22Rv1 (cell line): Measurements from ENCODE around the gene ABCF2.
A peak's percentile ranks its signal among the peaks of the same experiment; 100 is the strongest.

Experiments
- H3K27ac ChIP-seq: fragments of 450-650 bp; 2 replicates; pipeline ENCODE4 v1.5.1; 2017
- ZFX ChIP-seq: fragments of 450-650 bp; IDR thresholded peaks from 2 replicates; pipeline ENCODE4 v1.6.1; 2017; ENCODE audit warnings: antibody characterized with exemption, borderline replicate concordance
- TF ChIP-seq, protein P1 (sequence below): fragments of 450-650 bp; IDR thresholded peaks from 2 replicates; pipeline ENCODE4 v1.5.1; 2017; ENCODE audit warnings: mild to moderate bottlenecking

The ABCF2 gene

DNA sequence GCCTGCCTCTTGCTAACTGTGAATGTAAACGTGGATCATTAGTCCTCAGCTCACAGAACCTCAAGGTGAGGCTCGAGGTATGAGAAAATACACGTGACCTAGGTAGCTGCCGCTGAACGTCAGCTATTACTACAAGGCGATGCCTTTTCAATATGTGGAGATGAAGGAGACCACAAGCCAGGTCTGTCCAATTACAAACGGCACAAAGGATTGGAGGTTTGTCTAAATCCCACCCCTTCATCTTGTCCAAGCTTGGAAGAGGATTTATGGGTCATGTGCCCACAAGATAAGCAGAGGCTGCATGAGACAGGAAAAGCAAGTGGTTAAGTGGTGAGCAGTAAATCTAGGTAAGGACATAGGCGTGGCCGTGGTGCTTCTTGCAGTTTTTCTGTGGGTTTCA lies 20.1 kb downstream of the ABCF2 start:
- no peak for TF ChIP-seq ZFX
- TF ChIP-seq, protein P1, sequence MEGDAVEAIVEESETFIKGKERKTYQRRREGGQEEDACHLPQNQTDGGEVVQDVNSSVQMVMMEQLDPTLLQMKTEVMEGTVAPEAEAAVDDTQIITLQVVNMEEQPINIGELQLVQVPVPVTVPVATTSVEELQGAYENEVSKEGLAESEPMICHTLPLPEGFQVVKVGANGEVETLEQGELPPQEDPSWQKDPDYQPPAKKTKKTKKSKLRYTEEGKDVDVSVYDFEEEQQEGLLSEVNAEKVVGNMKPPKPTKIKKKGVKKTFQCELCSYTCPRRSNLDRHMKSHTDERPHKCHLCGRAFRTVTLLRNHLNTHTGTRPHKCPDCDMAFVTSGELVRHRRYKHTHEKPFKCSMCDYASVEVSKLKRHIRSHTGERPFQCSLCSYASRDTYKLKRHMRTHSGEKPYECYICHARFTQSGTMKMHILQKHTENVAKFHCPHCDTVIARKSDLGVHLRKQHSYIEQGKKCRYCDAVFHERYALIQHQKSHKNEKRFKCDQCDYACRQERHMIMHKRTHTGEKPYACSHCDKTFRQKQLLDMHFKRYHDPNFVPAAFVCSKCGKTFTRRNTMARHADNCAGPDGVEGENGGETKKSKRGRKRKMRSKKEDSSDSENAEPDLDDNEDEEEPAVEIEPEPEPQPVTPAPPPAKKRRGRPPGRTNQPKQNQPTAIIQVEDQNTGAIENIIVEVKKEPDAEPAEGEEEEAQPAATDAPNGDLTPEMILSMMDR = no peak
- H3K27ac ChIP-seq = no peak overlapping the region

GRCh38 chr7:151205730-151206129 lies 21.3 kb downstream of the ABCF2 start:
- TF ChIP-seq, protein P1 = no peak
- TF ChIP-seq ZFX = no peak
- H3K27ac ChIP-seq = no peak overlapping the region

DNA sequence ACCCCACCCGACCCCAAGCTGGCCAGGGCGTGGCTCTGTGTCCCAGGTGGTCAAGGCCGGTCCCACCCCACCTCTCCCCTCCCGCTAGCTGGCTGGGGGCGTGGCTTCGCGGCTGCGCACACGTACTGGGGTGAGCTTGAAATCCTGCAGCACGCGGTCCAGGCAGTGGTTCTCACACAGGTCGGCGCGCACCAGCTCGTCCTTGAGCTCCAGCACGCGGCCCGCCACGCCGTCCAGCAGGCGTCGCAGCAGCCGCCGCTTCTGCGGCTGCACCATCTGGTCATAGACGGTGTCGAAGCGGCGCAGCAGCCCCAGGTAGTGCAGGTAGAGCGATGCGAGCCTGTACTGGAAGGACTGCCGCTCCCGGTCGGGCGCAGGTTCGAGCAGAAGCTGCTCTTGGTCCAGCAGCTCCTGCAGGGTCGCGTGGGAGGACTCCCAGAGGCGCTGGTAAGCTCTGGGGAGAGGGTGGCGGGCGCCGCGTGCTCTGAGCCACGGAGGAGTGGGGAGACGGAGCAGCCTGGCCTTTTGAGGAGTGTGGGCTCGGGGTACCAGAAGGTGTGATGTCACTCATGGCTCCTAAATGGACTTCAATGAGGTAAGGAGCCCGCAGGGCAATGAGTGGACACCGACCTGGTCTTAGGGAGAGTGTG lies 22.5 kb downstream of the ABCF2 start:
- no peak overlapping the region for H3K27ac ChIP-seq
- TF ChIP-seq, protein P1 = peak; percentile 87
- no peak for TF ChIP-seq ZFX

DNA sequence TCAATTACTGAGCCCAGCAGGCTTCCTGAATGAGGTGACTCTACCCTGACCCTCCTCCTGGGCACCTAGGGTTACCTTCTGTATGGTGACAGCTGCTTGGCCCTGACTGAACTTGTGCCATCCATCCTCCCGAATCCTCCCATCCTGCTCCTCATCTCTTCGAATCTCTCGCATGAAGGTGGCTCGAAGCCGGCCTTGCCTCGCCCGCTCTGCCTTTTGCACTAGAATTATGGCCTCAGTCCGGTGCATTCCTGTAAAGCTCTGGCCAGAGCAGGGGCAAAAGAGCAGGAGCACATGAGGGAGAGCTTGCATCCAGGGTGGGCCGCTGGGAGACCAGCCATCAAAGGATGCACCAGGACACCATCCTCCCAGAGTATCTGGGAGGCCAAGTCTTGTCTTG lies 24.2 kb downstream of the ABCF2 start:
- TF ChIP-seq, protein P1 = no peak
- no peak for TF ChIP-seq ZFX
- H3K27ac ChIP-seq = no peak overlapping the region

DNA sequence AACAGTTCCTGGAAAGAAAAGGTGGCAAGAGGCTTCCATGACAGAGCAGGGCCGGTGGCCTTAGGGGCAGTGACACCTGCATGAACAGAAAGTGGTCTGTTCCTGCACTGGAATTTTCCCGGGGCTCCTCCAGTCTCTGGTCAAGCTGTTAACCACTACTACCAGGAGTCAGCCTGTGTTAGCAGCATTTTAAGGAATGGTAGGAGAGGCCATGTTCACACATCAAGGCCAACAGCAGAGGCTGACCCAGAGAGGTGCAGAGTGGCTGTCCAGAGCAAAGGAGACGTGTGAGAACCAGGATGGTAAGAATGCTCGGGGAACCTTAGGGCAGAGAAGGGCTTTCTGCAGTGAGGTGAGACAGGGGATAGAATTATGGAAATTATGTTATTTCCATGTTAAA lies 25.3 kb downstream of the ABCF2 start:
- H3K27ac ChIP-seq = no peak overlapping the region
- no peak for TF ChIP-seq ZFX
- TF ChIP-seq, protein P1 = no peak

GRCh38 chr7:151201344-151201743 lies 25.7 kb downstream of the ABCF2 start:
- TF ChIP-seq, protein P1 = no peak
- no peak for TF ChIP-seq ZFX
- no peak overlapping the region for H3K27ac ChIP-seq

- no peak overlapping the region for H3K27ac ChIP-seq
- TF ChIP-seq ZFX = no peak
- TF ChIP-seq, protein P1 = no peak
These were observed 27.8 kb downstream of the ABCF2 start for GRCh38 chr7:151198945-151199848.
